HL-60/S4 (cell line): ENCODE results near the gene DCP2.

Experiments
- in situ Hi-C: fragments of 300-500 bp; cut with MboI; formaldehyde crosslinking; loops from 2 replicates; pipeline ENCODE4 v1.14.3; 2022; ENCODE audit warnings: low sequenced_read_pairs

Gene DCP2

DNA sequence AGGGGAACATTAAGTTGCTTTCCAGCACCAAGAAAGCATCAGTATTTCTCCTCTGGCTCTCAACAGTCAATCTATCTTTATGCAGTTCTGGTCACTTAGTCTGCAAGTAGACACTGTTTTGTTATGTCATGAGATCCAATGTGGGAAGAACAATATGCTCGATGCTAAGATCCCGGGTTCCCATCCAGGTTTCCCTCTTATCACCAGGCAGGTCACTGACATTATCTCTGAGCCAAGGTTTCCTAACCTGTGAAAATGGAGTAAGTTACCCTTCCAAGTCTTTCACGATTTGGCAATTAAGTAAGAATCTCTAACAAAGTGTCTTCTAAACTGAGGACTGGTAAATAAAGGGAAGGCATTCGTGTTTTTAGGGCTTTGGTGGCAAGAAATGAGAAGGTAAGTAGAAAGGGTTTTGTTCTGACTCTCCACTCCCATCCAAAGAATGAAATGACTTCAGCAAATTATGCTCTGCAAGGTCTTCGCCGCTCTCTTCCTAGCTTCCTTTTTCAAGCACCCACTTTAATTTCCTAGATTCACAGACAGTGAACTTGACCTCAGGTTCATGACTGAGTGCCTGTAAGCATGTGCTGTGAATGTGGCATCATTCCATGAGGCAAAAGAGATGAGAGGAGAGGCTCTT, 86.4 kb downstream of the DCP2 start:
- in situ Hi-C loops = no loop called here

- in situ Hi-C loops = no loop called here
These were observed 87.3 kb downstream of the DCP2 start for GRCh38 chr5:113063927-113064326.

DNA sequence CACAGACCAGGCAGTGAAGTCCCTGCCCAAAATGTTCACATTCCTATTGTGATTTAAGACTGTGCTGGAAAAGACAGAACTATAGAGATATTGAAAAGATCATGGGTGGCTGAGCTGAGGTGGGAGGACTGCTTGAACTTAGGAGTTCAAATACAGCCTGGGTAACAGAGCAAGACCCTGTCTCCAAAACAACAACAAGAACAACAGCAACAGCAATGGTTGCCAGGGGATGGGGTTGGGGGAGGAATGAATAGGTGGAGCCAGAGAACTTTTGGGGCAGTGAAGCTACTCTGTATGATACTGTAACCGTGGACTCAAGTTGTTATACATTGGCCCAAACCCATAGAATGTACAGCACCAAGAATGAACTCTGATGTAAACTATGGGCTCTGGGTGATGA, 88.2 kb downstream of the DCP2 start:
- in situ Hi-C loops = no loop called here

GRCh38 chr5:113065626-113066025, 89.0 kb downstream of the DCP2 start:
- in situ Hi-C loops = no loop called here

DNA sequence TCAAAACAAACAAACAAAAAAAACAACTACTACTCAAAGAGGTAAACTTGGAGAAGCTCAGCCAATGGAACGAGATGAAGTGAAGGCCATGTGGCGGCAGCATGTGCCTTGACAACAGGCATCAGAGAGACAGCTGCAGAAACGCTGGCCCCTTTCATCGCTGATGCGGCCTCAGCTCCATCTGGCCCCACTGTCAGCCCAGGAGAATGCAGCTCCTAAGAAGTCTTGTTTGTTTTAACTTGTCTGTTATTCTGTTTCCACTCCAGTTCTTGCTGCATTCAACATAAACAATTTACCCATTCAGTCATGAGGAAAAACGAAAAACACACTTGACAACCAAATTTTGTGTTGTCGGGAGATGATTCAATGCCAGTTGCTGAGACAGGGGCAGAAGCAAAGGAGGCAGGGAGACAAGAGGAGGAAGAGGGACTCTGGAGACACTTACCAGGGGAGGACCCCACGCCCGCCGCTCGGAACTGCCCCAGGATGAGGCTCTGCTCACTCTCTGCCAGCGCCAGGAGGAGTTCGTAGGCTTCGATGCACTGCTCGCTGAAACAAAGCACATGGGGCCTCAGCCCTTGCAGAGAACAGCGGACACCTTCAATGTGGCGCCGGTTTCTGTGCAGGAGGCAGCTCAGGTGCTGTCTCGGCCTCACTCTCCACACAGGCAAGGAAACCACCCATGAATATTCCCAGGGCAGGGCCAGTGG, 91.2 kb downstream of the DCP2 start:
- in situ Hi-C loops = no loop called here

- in situ Hi-C loops = no loop called here
These were observed 92.0 kb downstream of the DCP2 start for GRCh38 chr5:113068559-113068958.
